Activated CD4-positive, alpha-beta T cell treated with anti-CD3 and anti-CD28 coated beads for 4 hours (primary cell): ENCODE results near the gene SOS1.

Experiments
- DNase-seq, 2 donors: peaks; one replicate each; pipeline ENCODE4 v3.0.0-alpha.2; 2020

Gene SOS1

DNA sequence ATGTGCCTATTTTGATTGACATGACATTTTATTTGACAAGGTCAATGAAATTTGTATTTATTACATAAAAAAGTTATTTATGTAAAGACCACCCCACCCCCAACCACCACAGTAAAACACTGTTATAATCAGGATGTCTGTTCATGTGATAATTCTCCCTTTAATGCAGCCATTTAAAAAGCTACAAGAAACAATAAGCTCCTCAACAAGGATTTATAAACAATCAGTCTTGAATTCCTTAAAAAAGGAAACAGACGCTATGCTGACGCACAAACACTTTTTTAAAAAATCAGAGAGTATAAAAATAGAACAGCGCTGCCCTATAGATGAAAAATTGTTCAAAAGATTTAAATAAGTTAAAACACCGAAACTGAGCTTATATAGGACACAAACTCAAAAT is 102.2 kb downstream of the SOS1 start:
- no peak for DNase-seq

DNA sequence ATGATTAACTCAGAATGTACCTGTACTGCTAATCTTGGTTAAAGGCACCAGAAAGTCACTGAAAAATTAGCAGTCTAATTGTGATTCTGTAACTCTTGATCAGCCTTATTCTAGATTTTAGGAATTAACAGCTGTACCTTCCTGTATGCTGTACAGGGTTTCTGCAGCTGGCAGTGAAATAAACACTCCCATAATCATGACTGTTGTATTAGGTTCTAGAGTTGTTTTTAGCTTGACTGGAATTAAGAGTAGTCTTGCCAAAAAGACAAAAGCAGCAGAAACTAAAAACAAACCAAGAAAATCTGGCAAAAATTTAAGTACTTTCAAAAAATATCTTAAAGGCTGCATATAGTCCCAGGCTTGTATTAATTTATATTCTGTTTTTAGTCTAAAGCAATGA is 103.5 kb downstream of the SOS1 start:
- no peak for DNase-seq

DNA sequence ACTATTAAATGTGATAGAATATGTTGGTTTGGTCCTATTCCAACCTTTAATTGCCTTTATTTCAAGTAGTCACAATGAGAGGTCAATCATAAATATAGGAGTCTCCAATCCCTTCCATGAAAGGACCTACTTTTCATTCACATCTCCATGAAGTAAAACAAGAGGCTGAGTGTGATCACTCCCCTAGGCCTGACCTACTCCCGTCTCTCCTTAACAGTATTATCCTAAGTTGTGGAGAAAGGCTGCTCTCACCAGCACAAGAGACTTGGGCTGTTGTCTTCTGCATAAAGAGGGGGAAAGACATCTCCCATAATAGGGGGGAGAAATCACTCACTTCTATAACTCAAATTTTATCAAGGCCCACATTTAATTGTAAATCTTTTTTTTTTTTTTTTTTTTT is 105.4 kb downstream of the SOS1 start:
- DNase-seq, result no peak

DNA sequence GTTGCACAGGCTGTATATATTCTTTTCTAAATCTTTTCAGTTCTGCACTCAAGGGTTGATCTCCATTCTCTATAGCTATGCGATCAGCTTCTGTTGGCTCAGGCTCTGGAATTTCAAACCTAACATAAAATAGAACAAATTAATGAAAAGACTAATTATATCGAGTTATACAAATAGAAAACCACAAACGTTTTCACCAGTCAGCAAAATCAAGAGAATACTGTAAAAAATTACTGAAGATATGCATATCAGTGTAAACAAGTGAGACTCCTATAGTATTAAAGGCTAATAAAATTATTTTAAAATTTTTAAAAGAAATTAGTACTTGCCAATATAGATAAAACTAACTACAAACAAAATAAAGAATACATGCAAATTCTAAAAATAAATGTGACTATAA is 107.0 kb downstream of the SOS1 start:
- DNase-seq, result no peak

DNA sequence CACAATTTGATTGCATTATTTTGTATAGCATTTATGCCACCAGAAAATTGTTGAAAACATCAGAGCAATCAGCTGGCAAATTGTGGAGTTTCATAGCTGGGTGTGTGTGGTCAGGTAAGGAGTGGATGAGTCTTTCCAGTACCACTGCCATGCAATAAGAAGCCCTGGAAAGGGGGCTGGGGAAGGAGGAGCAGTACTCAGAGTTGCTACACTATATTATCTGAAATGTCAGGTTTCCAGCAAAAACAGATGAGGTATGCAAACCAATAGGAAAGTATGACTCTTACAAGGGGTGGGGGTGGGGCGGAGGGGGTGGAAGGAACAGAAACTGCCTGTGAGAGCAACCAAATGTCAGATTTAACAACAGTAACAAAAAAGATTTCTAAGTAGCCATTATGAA is 112.2 kb downstream of the SOS1 start:
- DNase-seq, result no peak

DNA sequence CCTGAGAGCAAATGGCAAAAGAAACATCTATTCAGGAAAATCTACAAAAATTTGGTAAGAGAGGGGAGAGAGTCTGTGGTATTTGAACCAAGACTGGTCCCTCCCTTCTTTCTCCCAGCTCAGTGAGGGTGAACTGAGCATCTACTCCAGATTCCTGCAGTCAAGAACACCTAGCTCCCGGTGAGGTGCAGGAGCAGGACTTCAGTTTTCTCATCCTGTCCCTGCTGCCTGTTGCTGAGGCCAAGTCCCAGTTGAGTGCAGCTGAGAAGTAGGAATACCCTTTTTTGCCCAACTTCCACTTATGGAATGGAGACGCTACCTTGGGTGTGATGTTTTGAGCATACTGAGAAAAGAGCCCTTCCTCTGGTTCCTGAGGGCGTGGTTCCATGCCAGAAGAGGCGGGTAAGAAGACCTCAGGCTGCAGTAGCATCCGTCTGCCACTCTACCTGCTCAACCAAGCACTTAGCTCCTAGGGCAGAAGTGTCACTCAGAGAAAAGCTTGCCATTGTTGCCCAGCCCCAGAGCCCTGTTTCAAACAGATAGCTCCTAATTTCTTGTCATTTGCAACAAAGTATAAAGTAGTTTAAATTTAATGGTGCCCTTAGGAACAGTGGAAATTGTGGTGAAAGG is 112.9 kb downstream of the SOS1 start:
- no peak for DNase-seq

DNA sequence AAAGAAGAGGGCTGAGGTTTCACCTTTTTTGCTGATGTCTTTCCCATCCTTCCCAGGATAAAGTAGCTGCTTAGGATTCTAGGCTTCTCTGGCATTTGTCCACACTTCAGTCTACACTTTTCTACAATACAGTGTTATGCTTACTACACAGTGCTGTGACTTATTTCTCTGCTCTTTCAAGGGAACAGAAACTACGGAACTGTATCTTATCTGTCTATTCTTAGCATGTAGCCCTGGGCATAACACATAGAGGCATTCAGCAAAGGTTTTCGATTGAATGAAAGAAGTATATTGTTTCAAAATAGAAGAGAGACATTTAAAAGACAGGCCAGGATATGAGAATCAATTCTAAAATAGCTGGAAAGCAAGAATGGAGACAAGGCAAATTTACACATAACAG is 120.3 kb downstream of the SOS1 start:
- DNase-seq, result no peak

DNA sequence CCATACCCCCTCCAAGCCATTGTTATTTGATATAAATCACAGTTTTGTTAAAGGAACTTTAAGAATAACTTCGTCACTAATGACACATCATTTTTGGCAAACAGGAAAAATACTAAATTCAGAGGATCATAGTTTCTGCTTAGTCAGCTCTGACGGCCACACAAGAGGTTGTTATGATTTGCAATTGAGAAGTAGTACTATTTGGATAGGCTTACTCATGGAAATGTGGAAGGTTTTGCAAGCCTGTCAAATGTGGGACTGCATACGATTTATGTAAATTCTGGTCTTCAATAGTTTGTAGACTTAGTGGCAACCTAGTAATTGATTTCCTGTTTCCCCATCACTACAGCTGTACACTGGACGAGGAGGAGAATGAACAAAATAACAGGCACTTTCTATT is 123.1 kb downstream of the SOS1 start:
- DNase-seq, result no peak

DNA sequence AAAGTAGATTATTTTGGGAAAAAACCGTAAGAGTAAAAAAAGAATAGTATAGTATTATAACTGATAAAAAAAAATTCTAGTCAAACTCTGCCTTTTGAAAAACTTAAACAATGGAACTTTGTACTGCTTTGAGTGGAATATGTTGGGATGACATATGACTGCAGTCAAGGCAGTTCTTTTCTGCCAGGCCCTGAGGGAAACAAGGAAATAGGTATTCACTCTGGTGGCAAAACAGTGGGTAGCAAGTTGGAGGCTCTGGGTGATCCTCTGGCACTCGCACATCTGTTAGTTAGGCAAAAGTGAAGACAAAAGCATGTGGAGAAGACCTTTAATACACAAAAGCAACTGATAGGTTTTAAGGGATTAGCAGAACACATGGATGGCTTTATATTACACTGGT is 129.0 kb downstream of the SOS1 start:
- DNase-seq, result no peak

DNA sequence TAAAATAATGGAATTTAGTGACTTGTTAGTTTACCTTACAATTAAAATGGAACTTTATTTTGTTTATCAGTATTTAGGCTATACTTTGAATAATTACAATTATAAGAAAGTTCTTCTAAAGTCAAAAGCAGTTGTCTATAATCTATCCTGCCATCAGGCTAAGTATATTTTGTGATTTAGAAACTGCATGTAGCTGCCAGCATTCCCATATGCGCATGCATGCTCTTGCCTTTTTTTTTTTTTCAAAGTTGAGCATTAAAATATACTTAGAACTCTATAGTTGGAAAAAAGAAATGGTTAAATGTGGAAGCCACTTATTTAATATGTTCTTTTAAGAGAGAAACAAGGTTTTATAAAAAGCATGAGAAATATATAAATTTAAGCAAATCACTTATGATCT is 132.1 kb downstream of the SOS1 start:
- no peak for DNase-seq

DNA sequence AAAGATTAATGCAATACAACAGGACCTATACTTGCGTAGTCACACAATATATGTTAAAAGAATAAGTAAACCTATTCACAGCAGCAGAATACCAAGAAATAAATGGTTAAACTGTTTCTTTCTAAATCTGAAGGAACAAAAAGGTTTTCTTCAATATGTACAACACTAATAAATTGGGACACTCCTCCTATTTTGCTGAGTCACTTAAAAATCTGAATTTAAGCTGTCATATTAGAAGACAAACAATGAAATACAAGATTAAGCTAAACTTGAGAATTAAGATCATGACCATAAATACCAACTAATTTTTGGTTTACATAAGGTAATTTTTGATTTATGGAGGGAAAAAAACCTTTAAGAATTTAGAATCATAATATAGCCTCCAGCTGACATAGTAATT is 138.4 kb downstream of the SOS1 start:
- no peak for DNase-seq

DNA sequence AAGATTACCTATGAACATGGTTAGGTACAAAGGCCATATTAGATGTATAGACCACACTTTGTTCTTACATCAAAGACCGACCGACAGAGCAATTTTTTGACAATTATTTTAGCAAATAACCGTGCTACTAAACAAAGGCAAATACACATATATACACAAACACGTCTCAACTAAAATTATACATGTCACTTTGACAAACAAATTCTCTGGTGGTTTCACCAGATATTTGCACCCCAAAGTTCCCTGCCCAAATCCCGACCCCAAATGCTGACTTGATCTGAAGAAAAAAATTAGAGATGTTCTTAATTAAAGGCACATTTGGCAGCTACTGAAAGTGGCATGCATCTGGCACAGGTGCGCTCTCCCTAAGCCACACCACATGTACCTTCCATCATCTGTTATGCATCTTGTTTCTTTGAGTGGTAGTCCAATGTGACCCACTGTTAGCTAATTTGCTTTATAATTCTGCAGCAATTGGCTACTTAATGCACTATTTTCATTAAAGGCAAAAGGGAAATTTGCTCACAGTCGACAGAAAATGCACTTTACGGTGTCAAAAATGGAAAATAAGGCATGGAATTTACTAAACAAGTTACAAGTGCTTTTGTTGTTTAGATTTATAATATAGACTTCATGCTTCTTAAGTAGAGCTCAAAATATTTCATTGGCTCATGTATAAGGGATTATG is 139.0 kb downstream of the SOS1 start:
- no peak for DNase-seq

DNA sequence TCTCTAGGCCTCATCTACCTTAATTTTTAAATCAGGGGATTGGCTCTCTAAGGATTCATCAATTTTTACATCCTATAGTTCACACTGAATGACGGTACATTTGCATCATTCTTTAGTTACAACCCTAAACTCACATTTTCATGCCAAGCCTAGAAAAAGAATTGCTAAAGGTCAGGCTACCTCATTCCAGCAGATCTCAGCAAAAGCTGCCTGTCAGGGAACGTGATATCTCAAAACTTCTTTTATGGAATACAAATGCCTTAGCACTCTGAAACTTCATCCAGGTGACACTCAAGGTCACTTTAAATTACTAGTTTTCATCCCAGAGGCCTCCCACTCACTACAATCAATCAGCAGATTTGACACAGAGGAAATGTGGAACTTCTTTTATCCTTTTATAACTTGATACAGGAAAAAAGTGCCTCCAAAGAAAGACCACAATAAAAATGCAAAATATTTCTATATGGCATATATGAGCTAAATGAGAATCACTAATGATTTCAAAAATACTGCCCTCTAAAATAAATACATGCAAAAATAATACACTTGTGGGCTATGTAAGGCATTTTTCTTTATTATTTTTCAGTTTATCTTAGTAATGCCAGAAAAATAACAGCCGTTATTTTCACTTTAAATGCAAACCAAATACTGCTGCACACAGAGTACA is 139.7 kb downstream of the SOS1 start:
- DNase-seq, result no peak

DNA sequence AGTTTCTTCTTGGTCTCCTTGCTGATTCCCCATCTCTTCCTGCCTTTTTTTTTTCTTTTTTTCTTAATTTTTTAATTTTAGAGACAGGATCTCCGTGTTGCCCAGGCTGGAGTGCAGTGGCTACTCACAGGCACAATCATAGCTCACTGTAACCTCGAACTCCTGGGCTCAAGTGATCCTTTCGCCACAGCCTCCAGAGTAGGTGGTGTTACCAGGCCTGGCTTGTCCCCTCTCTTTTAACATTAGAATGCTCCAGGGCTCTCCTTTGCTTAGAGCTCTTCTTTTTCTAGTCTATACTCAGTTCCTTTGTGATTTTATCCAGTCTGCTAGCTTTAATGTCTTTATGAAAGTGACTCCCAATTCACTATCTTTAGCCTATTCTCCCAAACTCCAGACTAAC is 141.9 kb downstream of the SOS1 start:
- DNase-seq, result no peak

DNA sequence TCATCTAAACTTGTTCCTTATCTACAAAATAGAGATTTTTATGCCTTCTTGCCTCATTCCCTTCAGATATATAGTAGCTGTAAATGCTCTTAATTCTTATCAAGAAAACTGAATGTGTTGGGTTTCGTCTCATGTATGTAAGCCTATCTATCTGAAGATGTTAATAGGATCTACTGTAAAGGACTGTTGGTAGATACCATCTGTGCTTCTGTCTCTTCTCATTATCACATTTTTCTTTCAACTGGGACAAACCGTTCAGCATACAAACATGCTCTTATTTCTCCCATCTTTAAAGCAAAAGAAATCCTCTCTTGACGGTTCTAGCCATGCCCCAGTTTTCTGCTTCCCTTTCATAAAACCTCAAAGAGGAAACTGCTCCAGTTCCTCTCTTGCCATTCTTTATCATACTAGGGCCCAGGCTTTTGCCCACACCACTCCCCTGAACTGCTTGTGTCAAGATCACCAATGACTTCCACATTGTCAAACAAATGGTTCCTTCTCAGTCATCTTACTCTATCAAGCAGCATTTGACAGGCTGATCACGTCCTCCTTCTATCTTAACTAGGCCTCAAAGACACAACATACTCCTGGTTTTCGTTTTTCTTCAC is 142.5 kb downstream of the SOS1 start:
- no peak for DNase-seq

DNA sequence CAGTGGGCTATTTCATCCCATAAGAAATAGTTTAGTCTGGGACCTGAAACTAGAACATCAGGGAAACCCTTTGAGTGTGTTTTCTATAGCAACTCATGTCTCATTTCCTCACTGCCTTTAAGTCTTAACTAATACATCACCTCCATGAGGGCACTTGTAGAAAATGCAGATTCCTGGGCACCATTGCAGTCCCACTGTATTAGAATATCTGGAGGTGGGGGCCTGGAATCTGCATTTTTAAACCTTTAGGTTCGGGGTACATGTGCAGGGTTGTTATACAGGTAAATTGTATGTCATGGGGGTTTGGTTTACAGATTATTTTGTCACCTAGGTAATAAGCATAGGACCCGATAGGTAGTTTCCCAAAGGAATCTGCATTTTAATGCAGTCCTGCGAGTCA is 143.8 kb downstream of the SOS1 start:
- DNase-seq, result no peak

DNA sequence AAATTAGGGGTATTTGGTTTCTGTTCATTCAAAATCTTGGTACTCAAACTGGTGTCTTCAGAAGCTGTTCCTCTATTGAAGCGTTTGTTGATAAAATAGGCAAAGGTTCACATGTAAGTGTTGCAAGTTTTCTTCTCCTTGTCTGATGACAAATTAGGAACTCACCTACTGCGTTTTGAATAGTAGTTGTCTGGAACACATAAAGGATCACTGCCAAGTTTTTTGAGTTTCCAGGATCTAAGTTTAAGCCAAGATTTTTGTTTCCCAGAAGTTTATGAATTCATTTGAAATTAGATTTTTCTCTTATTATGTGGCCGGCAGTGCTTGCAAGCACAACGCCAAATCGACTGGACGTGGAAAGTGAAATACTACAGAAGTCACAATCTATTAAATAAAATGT is 145.8 kb downstream of the SOS1 start:
- DNase-seq, result no peak

DNA sequence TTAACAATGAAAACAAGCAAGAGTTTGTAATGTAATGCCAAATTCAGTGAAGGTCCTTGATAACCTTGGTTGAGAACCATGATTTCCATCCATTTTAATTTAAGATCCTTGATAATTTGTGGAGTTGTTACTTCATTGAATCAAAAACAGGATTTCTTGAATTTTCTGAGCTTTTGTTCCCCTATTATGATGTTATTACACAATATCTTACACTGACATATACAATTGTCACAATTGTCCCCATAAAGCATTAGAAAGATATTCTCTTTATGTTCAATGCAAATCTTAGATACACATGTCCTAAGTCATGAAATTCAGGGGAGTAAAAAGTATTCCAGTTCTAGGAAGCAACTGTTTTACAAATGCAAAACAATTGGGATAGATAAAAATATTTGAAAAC is 147.6 kb downstream of the SOS1 start:
- no peak for DNase-seq

DNA sequence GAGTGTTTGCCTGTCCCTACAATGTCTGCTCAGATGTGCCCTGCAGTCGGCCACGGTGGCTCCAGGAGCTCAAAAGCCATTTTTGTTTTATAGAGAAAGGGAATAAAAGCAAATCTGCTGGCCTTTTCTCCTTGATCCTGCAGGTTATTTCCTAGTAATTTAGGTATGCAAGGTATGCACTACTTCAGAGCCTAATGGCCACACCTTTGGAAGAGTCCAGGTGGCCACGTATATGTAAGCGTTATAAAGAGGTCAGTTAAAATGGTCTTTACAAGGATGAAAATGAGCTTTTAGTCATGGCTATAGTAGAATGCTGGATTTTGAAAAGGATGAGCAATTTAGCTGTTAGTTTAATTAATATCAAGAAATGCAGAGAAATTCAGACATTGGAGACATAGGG is 149.5 kb downstream of the SOS1 start:
- no peak for DNase-seq

DNA sequence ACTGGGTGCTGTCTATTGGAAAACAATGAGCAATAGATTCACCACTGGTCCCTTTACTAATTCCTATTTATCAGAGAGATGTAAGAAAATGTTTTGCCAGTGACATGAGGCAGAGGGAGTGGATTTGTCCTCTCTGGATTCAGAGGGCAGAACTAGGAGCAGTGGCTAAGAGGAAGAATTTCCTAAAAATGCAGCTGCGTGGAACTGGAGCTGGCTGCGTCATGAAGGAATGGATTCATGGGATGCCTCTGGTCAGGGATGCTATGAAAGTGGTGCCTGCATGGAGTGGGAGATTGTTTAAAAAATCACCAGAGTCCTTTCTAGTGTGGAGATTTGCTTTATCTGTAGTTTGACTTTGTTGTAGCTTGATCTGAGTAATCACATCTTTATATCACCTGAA is 152.8 kb downstream of the SOS1 start:
- DNase-seq, result no peak

DNA sequence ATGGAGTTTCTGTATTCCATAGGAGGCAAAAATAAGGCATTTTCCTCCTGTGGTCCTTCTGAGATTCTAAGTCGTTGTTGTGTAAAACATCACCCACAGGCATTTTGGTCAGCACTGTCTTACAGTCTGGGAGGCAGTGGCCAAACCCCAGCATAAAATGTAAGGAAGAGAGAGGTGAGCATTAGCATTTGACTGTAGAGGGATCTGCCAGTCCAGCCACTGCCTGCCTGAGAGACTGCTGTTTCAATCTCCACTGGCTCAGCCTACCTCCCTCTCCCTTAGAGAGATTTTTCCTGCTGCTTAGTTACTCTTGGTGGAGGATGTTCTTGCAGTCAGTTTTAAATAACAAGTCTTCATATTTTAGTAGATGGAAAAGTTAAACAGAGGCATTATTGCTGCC is 154.2 kb downstream of the SOS1 start:
- no peak for DNase-seq

DNA sequence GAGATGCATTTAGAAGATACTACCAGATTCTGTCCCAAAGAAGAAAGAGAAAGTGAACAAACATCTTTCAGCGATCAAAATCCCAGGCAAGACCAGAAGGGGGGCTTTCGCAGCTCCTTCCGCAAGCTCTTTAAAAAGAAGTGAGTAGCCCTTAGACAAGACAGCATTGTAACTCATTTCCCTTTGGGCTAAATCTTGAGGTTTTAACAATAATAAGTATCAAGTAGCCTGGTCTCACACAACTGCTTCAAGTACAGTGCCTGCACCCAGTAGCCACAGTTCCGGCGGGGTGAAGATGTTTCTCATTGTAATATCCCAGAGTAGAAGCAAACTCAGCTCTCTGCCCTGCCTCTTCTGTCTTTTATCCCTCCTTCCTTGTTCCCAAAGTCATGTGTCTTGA is 154.8 kb downstream of the SOS1 start:
- no peak for DNase-seq

DNA sequence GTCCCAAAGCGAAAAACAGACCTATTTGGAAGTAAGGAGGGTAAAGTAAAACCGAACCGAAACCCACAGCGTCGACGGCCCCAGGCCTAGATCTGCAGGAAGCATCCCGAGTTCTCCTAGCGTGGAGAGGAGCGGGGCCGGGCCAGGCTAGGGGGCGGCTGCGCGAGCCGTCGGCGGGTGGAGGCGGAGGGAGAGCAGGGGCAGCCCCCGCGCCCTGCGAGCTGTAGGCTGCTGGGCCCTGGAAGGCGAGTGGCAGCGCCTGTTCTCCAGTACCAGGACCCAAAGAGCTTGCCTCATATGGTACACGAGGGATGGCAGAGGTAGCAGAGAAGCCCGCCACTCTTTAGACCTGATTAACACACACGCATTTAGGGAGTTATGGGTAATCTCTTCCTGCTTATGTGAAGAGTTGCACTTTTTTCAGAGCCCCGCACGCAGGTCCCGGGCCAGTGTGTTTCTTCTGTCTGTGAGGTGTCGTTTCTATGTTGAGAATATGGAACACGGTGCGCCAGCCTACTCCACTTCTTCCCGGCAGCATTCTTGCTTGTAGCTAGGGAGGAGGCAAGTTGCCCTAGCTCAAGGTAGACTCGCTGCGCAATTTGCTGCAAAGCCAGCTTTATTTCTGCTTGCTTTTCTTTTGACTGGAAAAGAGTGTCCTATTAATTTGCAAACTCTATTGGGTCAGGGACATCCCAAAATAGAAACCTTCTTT is 160.1 kb downstream of the SOS1 start:
- DNase-seq, result no peak
